Endodermal cell (in vitro differentiated cells): Measurements from ENCODE around the gene CALHM5. TPM values are rescaled to one million over a fixed set of nuclear protein-coding genes. Genes with fewer than 3 reads are reported as not detected.

Experiments used
- DNase-seq: peaks from one replicate; pipeline ENCODE4 v3.0.0-alpha.2; 2017
- H3K27ac ChIP-seq: 2 replicates; pipeline ENCODE4 v1.5.1; 2013; ENCODE audit warnings: mild to moderate bottlenecking, low read depth, low read length, moderate library complexity
- H3K27me3 ChIP-seq: 2 replicates; pipeline ENCODE4 v1.6.1; 2013; ENCODE audit warnings: mild to moderate bottlenecking, low read length, moderate library complexity; ENCODE audit not compliant: insufficient read depth, control insufficient read depth, poor library complexity, severe bottlenecking
- H3K36me3 ChIP-seq: 2 replicates; pipeline ENCODE4 v1.7.0; 2013; ENCODE audit warnings: mild to moderate bottlenecking, low read length, moderate library complexity; ENCODE audit not compliant: control insufficient read depth, insufficient read depth
- H3K4me1 ChIP-seq: one replicate; pipeline ENCODE4 v1.7.0; 2013; ENCODE audit warnings: low read length; ENCODE audit not compliant: control insufficient read depth, insufficient read depth
- H3K4me3 ChIP-seq: 2 replicates; pipeline ENCODE4 v1.5.1; 2013; ENCODE audit warnings: mild to moderate bottlenecking, low read length, moderate library complexity
- H3K9ac ChIP-seq: 2 replicates; pipeline ENCODE4 v1.6.1; 2013; ENCODE audit warnings: mild to moderate bottlenecking, low read length, moderate library complexity; ENCODE audit not compliant: poor library complexity, severe bottlenecking; ENCODE audit errors: extremely low read depth
- H3K9me3 ChIP-seq: 2 replicates; pipeline ENCODE4 v1.6.1; 2013; ENCODE audit warnings: mild to moderate bottlenecking, low read length, moderate library complexity; ENCODE audit not compliant: control insufficient read depth
- H3K27ac Mint-ChIP-seq: 2 replicates; pipeline ENCODE4 v1.8.0; 2020; ENCODE audit warnings: mixed read lengths
- H3K27me3 Mint-ChIP-seq: 2 replicates; pipeline ENCODE4 v1.8.0; 2021; ENCODE audit warnings: mild to moderate bottlenecking, mixed read lengths; ENCODE audit not compliant: insufficient read depth
- H3K36me3 Mint-ChIP-seq: 2 replicates; pipeline ENCODE4 v1.8.0; 2020; ENCODE audit warnings: low read depth, mixed read lengths
- H3K4me1 Mint-ChIP-seq: 2 replicates; pipeline ENCODE4 v1.8.0; 2020; ENCODE audit warnings: mixed read lengths
- H3K4me3 Mint-ChIP-seq: 2 replicates; pipeline ENCODE4 v1.8.0; 2020; ENCODE audit warnings: mild to moderate bottlenecking, moderate library complexity, mixed read lengths
- H3K9me3 Mint-ChIP-seq: 2 replicates; pipeline ENCODE4 v1.8.0; 2020; ENCODE audit warnings: mild to moderate bottlenecking, mixed read lengths
- CTCF ChIP-seq: fragments of 200-600 bp; sonication (generic); conservative IDR thresholded peaks from 2 replicates; pipeline ENCODE4 v1.5.0; 2021; ENCODE audit warnings: antibody characterized with exemption, mild to moderate bottlenecking
- WGBS, 2 experiments: methylation state at CpG; one replicate each; pipeline versions ENCODE4 v1.1.5 to v1.1.7; 2013; ENCODE audit warnings: missing lambda C conversion rate in 2 of 2, mixed read lengths in 1 of 2; ENCODE audit not compliant: insufficient coverage in 1 of 2, insufficient read length in 1 of 2; 5-methylcytosine and 5-hydroxymethylcytosine counted together
- total RNA-seq, 2 donors: library from RNA; stranded (reverse); fragmentation: NEBNext Ultra II Directional in 1 of 2; extraction: Animal tissue kit (Norgen Biotek cat#: 25700) in 1 of 2; gene quantifications; 2 replicates in 1 of 2; 3 replicates in 1 of 2; pipeline ENCODE4 v1.2.1, GENCODE V29; 2021

CALHM5 gene
- total RNA-seq, 2 donors from 2014 or later = 0.18 to 0.20 TPM

GRCh38 chr6:116522896-116523295 is 11.5 kb downstream of the CALHM5 start:
- Mint-ChIP-seq H3K27me3 (peaks cover 40% of the 10 kb centered on the region), H3K4me3 (no peak overlapping the region), H3K9me3 (no peaks in the 10 kb centered on the region), H3K4me1 (peaks cover 16% of the 10 kb centered on the region), H3K27ac (no peak overlapping the region), H3K36me3 (no peaks in the 10 kb centered on the region)
- H3K4me3 ChIP-seq = peak overlapping the region; percentile 36
- H3K36me3 ChIP-seq = no peaks in the 10 kb centered on the region
- peak; percentile 49 for TF ChIP-seq CTCF
- H3K27ac ChIP-seq = no peak overlapping the region
- no peak overlapping the region for H3K9ac ChIP-seq
- peaks cover 11% of the 10 kb centered on the region for H3K4me1 ChIP-seq
- H3K9me3 ChIP-seq = no peaks in the 10 kb centered on the region
- H3K27me3 ChIP-seq = peaks cover 29% of the 10 kb centered on the region
- 78% methylated on average over 2 of the region's 2 CpGs; no CpG with 5 or more reads in 1 of the 2 experiments for WGBS, 2 experiments
- peak; percentile 65 for DNase-seq

- peaks cover 14% of the 10 kb centered on the region for H3K4me1 ChIP-seq
- H3K27ac ChIP-seq = no peak overlapping the region
- no peak overlapping the region for H3K27ac Mint-ChIP-seq
- no peaks in the 10 kb centered on the region for H3K36me3 Mint-ChIP-seq
- 67 to 82% methylated on average over 1 of the region's 2 CpGs for WGBS, 2 experiments
- no peak for TF ChIP-seq CTCF
- no peak overlapping the region for H3K4me3 Mint-ChIP-seq
- DNase-seq = no peak
- H3K4me3 ChIP-seq = no peak overlapping the region
- H3K4me1 Mint-ChIP-seq = peaks cover 23% of the 10 kb centered on the region
- H3K27me3 Mint-ChIP-seq = peaks cover 31% of the 10 kb centered on the region
- no peak overlapping the region for H3K9ac ChIP-seq
- no peaks in the 10 kb centered on the region for H3K9me3 Mint-ChIP-seq
- H3K9me3 ChIP-seq = no peaks in the 10 kb centered on the region
- peaks cover 37% of the 10 kb centered on the region for H3K27me3 ChIP-seq
- no peaks in the 10 kb centered on the region for H3K36me3 ChIP-seq
Observed at GRCh38 chr6:116524236-116524635, 12.8 kb downstream of the CALHM5 start.

- Mint-ChIP-seq H3K27ac (no peak overlapping the region), H3K36me3 (no peaks in the 10 kb centered on the region), H3K9me3 (no peaks in the 10 kb centered on the region), H3K27me3 (peaks cover 38% of the 10 kb centered on the region), H3K4me3 (no peak overlapping the region), H3K4me1 (peaks cover 34% of the 10 kb centered on the region)
- no peak for DNase-seq
- no peaks in the 10 kb centered on the region for H3K9me3 ChIP-seq
- H3K4me3 ChIP-seq = no peak overlapping the region
- no peak overlapping the region for H3K27ac ChIP-seq
- peaks cover 8% of the 10 kb centered on the region for H3K4me1 ChIP-seq
- TF ChIP-seq CTCF = no peak
- H3K27me3 ChIP-seq = peaks cover 42% of the 10 kb centered on the region
- WGBS, 2 experiments = 80% methylated on average over 1 of the region's 1 CpG; no CpG with 5 or more reads in 1 of the 2 experiments
- no peaks in the 10 kb centered on the region for H3K36me3 ChIP-seq
- H3K9ac ChIP-seq = no peak overlapping the region
Observed at GRCh38 chr6:116528133-116528532, 16.7 kb downstream of the CALHM5 start.
